Esophagus muscularis mucosa (tissue), 3 donors: Measurements from ENCODE around the gene GRK5.

Experiments
- CTCF ChIP-seq, 3 experiments: fragments of 200-600 bp in 2 of 3; fragments of 450-650 bp in 1 of 3; sonication (generic) in 2 of 3; IDR thresholded peaks; one replicate each; pipeline ENCODE4 v1.5.1; 2017 to 2019; ENCODE audit warnings: antibody characterized with exemption in 3 of 3, mild to moderate bottlenecking in 2 of 3, moderate library complexity in 1 of 3
- POLR2AphosphoS5 ChIP-seq, 2 donors: sonication (generic); formaldehyde crosslinking; IDR thresholded peaks; one replicate each; pipeline ENCODE4 v1.6.1; 2017; ENCODE audit warnings: antibody characterized with exemption in 2 of 2

- TF ChIP-seq CTCF (IDR thresholded peaks at IDR 0.05) = no peak
- TF ChIP-seq POLR2AphosphoS5 (IDR thresholded peaks at IDR 0.05) = no peak
Observed at GRCh38 chr10:119457966-119458766, 250.8 kb downstream of the GRK5 start.
